HuH-7.5 (cell line): Measurements from ENCODE around the gene SPOCK2.
"Not testable (repeated sequence)": the region's sequence is repeated elsewhere in the genome, so short reads cannot be mapped to it uniquely, and the experiment has no call there.

ENCODE experiments used
- DNase-seq: peaks from one replicate; pipeline ENCODE4 v3.0.0; 2011; ENCODE audit warnings: low spot score

SPOCK2 gene, protein sequence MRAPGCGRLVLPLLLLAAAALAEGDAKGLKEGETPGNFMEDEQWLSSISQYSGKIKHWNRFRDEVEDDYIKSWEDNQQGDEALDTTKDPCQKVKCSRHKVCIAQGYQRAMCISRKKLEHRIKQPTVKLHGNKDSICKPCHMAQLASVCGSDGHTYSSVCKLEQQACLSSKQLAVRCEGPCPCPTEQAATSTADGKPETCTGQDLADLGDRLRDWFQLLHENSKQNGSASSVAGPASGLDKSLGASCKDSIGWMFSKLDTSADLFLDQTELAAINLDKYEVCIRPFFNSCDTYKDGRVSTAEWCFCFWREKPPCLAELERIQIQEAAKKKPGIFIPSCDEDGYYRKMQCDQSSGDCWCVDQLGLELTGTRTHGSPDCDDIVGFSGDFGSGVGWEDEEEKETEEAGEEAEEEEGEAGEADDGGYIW

DNA sequence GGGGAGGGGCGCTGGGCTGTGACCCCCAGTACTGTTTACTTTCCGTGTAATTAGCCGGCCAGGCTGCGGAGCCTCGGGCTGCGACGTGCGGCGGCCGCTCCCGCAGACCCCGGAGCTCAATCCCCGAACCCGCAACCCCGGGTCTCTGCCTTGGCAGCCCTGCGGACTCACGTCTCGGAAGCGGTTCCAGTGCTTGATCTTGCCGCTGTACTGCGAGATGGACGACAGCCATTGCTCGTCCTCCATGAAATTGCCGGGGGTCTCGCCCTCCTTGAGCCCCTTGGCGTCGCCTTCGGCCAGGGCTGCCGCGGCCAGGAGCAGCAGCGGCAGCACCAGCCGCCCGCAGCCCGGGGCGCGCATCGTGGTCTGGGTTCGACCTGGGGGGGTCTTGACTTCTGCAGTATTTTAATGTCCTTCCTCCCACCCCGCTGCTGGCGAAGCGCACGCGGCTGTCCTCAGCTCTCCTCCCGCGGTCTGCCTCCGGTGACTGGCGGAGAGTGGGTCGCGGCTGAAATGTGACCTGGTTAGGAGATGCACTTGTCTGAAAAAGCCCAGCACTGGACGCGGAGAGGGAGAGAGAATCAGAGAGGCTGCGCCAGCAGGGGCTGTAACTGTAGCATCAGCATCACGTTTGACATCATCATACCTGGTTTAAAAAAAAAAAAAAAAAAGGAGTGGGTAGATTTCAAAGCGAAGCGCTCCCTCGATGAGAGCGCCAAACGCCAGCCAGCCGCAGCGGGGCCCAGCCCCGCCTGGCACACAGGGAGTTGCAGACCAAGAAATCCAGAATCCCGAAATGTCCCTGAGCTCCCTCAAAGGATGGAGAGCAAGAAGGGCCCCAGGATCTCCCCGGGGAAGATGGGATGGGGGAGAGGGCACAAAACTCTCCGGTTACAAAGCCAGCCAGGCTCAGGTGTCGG is at the start of gene SPOCK2:
SPOCK2 (minus strand) TSS at position 583 of the 920 bp plus-strand sequence; CDS start at position 360, 223 bp downstream.
- peak; percentile 55 for DNase-seq

DNA sequence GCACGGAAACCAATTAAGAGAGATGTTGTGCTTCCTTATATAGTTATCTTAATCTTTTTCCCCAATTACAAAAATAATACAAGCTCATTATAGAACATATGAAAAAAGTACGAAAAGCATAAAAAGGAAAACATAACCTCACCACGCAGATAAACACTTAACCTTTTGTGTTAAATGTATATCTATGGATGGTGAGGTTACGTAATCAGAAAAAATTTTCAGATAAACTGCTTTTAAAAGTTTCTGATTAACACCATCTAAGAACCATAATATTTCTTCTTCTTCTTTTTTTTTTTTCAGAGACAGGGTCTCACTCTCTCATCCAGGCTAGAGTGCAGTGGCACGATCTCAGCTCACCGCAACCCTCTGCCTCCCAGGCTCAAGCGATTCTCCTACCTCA is 49.2 kb upstream of the SPOCK2 start:
- no peak for DNase-seq

DNA sequence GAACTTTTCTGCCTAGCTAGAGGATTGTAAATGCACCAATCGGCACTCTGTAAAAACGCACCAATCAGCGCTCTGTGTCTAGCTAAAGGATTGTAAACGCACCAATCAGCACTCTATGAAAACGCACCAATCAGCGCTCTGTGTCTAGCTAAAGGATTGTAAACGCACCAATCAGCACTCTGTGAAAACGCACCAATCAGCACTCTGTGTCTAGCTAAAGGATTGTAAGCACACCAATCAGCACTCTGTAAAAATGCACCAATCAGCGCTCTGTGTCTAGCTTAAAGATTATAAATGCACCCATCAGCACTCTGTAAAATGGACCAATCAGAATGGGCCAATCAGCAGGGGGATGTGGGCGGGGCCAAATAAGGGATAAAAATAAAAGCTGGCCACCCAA is 47.9 kb upstream of the SPOCK2 start:
- not testable (repeated sequence) for DNase-seq

DNA sequence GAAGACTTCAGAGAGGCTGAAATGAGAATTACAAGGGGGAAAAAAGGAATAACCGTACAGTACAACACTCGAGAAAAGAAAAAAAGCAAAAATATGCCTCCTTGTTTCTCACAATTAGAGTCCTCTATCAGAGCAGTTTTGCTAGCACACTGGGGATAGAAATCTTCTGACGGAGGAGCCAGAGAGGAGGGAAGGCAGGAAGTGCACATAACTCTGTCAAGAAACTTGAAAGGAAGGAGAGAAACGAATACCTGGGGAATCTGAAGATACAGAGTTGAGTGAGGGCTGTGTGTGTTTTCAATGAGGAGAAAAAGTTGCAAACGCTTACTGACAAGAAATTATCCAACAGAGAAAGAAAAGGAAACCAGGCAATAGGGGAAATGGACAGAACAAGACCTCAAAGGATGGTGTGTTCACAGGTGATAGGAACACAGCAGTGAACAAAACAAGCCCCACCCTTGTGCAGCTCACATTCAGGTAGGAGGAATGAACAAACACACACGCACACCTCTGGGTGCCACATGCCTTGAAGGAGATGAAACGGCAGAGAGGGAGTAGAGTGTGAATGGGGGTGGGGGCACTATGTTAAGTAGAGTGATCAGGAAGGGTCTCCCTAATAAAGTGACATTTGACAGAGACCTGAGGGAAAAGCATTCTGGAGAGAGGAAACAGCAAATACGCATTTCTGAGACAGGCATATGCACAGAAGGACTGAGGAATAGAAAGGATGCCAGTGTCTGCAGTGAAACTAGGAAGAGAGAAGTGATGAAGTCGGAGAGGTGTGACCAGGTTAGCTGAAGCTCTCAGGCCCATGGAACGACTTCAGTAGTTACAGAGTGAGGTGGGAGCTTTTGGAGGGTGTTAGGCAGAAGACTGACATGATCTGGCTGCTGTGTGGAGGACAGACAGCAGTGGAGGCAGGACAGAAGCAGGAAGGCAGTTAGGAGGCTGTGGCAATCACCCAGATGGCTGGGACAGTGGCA is 46.7 kb upstream of the SPOCK2 start:
- DNase-seq: no peak

DNA sequence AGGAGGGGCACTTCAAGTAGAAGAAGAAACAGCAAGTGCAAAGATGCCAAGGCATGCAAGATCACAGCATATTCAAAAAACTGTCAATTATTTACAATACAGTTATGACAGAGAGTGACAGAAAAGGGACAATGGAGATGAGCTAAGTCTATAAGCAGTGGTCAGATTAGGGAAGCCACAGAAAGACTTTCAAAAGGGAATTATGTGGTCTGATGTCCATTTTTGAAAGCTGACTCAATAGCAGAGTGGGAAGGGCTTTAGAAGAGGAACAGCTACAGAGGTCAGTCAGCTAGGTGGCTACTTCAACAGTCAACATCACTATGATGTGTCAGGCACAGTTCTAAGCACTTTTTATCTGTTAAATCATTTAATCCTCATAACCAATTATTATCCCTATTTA is 45.2 kb upstream of the SPOCK2 start:
- no peak for DNase-seq

DNA sequence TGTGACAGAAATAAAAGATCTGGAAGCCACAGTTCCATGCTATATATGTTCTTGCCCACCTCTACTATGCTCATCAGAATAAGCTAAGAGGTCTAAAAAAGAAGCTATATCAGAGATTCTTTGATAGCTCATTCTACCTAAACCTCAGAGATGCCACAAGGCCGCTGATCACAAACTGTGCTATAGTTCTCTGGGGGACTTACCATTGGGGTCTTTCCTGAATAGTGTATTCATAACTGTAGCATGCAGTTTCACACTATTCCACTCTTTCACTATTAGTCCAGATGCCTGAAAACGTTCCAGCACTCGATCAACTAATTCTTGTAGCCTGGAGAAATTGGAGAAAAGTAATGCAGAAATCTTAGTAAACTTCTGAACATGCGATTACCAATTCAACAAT is 44.5 kb upstream of the SPOCK2 start:
- DNase-seq: no peak

DNA sequence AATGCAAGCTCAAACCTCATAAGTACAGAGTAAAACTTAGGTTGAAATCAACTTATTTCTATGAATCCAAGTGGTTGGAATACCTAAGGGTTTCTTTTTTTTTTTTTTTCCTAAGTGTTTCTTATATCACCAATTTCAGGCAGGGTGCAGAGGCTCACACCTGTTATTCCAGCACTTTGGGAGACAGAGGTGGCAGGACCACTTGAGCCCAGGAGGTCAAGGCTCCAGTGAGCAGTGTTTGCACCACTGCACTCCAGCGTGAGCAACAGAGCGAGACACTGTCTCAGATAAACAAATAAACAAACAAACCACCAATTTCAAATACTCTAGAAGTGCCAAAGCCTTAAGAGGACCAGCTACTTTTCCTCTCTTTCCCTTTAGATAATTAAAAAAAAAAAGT is 39.2 kb upstream of the SPOCK2 start:
- DNase-seq: no peak

DNA sequence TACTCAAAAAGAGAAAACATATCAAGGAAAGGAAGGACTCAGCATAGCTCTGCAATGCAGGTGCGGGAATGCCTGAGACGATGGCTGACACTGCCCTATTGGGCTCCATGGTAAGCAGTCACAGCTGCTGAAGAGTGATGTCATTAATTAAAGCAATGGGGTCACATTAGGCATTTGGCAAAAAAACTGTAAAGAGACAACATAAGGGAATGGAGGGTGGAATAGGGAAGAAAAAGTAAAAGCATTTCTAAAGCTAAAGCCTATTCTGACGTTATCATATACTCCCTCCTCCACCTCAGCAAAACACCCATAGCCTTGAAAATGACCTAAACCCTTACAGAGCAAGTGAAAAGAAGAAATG is 38.5 kb upstream of the SPOCK2 start:
- no peak for DNase-seq

DNA sequence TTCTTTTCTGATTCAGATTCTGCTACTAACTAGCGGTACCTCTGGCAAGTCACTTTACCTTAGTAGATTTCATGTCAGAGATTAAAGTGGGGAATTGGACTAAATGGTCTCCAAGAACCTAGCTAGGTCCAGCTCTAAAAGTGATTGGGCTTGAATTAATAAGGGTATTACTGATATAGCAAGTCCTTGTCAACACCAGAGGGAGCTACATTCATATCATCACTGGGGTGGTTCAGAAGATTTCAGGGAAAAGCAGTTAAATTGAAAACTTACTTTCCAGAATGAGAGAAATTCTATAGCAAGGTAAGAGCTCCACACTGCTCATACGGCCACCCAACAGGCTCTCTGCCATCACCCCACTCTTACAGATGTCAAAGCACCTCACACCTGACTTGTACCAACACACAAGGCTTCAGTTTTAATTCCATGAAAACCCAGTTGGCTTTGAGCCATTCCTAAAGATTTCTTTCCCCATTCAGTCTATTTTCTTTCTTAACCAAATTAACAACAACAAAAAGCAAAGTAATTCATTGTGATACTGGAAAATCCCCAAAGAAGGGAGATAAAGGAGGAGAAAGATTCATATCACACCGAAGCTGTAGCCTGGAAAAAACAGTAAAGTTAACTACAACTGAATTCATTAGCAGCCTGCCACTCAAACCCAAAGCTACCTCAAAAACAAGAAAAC is 38.0 kb upstream of the SPOCK2 start:
- DNase-seq: peak; percentile 8

DNA sequence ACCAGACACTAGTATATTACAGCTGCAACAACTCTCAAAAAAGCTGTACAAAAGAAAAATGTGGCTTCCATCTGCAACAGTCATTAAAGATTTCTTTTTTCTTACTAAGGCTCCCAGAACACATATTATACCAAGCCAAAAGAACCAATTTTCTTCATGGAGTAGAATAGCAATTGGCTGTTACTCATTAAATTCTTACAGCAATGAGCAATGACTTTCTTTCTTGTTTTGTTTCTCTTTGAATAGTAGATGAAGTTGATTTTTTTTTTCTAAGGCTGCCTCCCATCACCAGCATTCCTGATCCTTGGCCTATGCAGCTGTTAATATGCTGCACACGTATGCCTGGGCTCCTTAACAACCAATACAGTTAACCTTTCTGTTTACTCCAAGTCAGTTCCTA is 36.6 kb upstream of the SPOCK2 start:
- no peak for DNase-seq

DNA sequence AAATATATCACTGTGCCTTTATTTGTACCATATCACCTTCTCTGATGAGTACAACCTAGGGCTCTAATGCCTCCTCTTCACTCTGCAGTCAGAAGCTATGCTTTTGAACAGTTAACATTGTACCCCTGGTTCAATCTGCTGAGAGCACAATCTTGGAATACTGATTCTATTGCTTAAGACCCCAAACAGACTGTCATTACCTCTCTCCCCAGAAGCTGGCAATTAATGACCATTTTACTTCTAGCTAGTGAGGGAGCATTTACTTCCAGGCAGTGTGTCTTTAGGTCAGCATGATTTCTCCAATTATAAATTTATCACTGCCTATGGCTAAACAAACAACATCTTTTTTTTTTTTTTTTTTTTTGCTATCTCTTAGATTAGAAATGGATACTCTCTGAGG is 36.0 kb upstream of the SPOCK2 start:
- no peak for DNase-seq

DNA sequence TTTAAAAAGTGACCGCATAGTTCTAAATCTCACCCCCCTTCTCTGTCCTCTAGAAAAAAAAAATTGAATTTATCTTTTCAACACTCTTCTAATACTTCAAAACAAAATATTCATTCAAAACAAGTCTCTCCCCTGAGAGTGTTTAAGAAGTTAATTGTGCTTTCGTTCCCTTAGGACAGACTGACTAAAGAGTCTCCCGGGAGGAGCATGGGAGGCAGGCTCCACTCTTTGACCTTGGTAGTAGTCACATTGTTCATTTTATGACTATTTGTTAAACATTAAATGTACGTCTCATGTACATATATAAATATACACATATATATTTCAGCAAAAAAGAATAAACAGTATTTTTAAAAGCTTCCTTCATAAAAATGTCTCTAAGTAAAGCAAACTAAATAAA is 35.3 kb upstream of the SPOCK2 start:
- no peak for DNase-seq

DNA sequence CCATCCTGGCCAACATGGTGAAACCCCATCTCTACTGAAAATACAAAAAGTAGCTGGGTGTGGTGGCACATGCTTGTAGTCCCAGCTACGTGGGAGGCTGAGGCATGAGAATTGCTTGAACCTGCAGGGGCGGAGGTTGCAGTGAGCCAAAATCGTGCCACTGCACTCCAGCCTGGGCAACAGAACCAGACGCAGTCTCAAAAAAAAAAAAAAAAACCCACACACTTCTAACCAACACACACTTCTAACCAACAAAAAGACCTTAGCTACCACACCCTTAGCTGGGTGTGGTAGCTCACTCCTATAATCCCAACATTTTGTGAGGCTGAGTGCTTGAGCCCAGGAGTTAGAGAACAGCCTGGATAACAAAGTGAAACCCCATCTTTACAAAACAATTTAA is 33.9 kb upstream of the SPOCK2 start:
- DNase-seq: no peak

DNA sequence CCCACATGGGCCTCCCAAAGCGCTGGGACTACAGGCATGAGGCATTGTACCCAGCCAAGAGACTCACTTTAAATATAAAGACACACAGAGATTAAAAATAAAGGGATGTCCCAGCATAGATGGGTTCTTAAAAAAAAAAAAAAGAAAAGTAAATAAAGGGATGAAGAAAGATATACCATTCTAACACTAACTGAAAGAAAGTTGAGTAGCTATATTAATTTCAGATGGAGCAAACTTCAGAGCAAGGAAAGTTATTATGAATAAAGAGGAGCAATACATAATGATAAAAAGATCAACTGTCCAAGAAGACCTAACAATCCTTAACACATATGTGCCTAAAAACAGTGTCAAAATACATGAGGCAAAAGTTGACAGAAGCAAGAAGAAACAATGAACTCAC is 33.0 kb upstream of the SPOCK2 start:
- no peak for DNase-seq

DNA sequence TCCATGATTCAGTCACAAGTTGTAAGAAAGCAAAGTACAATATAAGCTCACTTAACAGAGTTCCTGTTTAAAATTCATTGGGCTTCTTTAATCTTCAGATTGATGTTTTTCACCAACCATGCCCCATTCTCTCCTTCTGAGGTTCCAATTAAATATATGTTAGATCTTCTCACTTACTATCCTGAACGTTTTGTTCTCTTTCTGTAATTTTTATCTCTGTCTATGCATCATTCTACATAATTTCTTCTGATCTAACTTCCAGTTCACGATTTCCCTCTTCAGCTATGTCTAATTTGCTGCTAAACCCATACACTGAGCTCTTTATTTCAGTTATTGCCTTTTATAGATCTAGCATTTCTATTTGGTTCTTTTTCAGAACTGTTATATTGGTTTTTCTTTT is 28.0 kb upstream of the SPOCK2 start:
- no peak for DNase-seq

DNA sequence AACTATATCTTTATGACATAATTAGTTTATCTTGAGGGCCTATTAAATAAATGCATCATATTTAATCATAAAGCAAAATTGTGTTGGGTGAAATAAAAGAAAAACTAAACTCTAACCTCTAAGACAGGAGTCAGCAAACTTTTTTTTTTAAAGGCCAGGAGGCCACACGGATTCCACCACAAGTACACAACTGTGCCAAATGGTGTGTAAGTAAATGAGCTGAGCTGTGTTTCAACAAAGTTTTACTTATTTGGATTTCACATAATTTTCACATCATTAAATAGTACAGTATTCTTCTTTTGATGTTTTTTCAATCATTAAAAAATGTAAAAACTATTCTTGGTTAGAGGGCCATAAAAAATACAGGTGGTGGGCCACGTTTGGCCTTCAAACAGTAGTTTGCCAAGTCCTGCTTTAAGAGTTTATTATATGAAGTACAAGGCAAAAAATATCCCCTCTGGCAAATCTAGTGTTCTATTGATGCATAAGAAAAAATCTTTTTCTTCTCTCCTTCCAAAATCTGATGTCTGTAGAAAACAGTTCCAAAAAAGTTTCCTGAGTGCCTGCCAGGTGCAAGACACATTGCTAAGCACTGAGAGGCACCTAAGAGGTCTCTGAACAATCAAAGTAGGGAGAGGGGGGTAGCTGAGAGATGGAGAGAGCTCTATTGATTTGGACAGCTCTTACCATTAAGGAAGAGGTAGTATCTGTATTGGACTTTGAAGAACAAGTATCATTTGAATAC is 26.5 kb upstream of the SPOCK2 start:
- no peak for DNase-seq

DNA sequence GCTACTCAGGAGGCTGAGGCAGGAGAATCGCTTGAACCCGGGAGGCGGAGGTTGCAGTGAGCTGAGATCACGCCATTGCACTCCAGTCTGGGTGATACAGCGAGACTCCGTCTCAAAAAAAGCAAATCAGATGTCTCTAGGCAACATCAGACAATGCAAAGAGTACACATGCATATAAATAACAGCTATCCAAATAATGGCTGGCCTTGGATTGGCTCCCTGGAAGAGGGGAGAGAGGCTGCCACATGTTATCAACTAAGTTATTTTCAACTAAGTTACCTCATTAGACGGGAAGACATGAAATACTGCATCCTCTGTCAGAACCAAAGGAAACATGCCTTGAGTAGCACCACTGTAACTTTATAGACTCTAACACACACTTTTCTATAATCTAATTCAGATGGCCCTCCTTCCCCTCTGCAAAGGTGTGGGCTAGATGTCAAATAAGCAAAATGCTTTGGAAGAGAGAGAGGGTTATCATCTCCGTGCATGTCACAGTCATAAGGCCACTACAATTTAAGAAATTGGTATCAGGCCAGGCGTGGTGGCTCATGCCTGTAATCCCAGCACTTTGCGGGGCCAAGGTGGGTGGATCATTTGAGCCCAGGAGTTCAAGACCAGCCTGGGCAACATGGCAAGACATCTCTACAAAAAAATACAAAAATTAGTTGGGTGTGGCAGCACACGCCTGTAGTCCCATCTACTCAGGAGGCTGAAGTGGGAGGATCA is 22.5 kb upstream of the SPOCK2 start:
- no peak for DNase-seq

DNA sequence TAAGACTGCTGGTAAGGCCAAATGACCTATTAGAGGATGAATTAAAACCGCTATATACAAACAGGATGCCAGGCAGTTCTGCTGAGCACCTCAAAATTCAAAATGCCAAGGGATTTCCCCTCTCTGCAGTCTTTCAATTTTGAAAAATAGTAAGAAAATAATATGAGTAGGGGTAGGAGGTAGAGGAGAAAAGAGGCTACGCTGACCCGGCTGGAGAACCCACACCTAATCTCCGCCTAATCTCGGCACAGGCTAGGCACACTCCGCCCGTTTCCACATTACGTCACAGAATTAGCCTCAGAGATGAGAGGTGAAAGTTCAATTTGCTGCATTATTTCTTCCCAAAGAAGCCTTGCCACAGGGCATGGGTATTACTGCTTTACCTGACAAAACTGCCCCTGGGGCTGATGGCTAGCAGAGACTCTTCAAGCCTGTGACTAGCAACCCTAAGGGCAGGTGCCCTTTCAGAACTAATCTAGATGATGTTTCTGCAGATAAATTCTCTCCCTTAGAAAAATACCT is 21.3 kb upstream of the SPOCK2 start:
- DNase-seq: no peak

DNA sequence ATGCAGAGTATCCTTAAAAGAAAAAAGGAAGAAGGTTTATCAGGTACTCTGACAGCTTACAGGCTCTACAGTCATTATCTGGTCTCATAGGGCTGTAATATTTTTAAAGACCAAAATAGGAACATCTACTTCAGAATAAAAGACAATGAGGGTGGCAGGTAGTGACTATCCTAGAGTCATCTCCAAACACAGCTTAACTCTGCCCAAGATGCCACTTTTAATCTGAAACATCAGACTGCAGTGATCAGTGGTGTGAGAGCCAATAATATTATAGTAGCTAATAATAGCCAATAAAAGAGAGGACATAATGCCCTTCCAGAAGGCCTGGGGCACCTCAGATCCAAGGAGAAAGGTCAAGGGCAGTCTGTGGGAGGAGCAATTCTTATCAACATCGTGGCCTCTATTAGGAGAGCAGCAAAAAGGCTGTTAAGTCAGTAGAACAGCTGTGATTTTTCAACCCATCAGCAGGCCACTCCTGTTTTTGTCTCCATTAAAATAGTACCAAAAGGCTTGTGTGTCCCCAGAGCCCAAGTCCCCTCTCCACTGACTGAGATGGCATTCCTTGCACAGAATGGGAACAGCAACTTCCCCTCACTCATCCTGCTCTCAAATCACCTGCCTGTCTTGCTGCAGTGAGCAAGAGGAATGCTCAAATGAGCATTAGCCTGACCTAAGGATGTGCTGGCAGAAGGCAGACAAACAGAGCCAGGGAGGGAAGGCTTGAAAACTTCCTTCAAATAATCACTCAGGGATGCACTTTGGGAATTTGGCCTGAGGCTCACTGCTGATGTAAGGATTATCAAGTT is 20.7 kb upstream of the SPOCK2 start:
- DNase-seq: no peak
